GM19023 (cell line): ENCODE data around the gene WEE1.
"Not testable (repeated sequence)": the region's sequence is repeated elsewhere in the genome, so short reads cannot be mapped to it uniquely, and the experiment has no call there.

Source experiments
- ATAC-seq: cut with Tn5 transposase; IDR thresholded peaks from one replicate; pipeline ENCODE4 v1.9.1; 2021; ENCODE audit warnings: mild to moderate bottlenecking, moderate library complexity; ENCODE audit not compliant: unreplicated experiment

WEE1 gene

DNA sequence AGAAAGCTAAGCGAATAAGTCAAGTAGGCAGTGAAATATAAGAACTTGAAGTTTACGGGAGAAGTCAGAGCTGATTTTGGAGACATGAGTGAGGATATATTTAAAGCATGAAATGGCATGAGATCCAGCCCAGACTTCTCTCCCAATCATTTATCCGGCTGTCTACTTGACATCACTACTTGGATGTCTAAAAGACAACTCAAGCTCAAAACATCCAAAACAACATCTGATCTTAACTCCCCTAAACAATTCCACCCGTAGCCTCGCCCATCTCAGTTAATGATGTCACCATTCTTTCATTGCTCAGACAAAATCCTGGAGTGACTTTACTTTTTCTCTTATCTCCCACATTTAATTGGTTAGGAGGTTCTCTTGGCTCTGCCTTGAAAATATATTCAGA, 44.5 kb downstream of the WEE1 start:
- no peak for ATAC-seq

GRCh38 chr11:9619004-9619403, 45.5 kb downstream of the WEE1 start:
- no peak for ATAC-seq

- ATAC-seq = no peak
These were observed 46.5 kb downstream of the WEE1 start for GRCh38 chr11:9619971-9620370.

DNA sequence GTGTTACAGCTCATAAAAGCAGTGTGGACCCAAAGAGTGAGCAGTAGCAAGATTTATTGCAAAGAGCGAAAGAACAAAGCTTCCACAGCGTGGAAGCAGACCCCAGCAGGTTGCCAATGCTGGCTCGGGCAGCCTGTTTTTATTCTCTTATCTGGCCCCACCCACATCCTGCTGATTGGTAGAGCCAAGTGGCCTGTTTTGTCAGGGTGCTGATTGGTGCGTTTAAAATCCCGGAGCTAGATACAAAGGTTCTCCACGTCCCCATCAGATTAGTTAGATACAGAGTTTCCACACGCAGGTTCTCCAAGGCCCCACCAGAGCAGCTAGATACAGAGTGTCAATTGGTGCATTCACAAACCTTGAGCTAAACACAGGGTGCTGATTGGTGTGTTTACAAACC, 48.9 kb downstream of the WEE1 start:
- not testable (repeated sequence) for ATAC-seq

DNA sequence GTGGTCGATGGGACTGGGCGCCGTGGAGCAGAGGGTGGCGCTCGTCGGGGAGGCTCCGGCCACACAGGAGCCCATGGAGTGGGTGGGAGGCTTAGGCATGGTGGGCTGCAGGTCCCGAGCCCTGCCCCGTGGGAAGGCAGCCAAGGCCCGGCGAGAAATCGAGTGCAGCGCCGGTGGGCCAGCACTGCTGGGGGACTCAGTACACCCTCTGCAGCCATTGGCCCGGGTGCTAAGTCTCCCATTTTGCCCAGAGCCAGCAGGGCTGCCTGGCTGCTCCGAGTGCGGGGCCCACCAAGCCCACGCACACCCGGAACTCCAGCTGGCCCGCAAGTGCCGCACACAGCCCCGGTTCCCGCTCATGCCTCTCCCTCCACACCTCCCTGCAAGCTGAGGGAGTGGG, 49.6 kb downstream of the WEE1 start:
- ATAC-seq = not testable (repeated sequence)

GRCh38 chr11:9624448-9624847, 51.0 kb downstream of the WEE1 start:
- ATAC-seq = no peak

- no peak for ATAC-seq
These were observed 51.7 kb downstream of the WEE1 start for GRCh38 chr11:9625162-9625561.

- ATAC-seq = no peak
These were observed 52.3 kb downstream of the WEE1 start for GRCh38 chr11:9625728-9626127.

- ATAC-seq = no peak
These were observed 53.3 kb downstream of the WEE1 start for GRCh38 chr11:9626496-9627394.

- ATAC-seq = no peak
These were observed 55.6 kb downstream of the WEE1 start for GRCh38 chr11:9629064-9629463.

- no peak for ATAC-seq
These were observed 60.2 kb downstream of the WEE1 start for GRCh38 chr11:9633679-9634078.

DNA sequence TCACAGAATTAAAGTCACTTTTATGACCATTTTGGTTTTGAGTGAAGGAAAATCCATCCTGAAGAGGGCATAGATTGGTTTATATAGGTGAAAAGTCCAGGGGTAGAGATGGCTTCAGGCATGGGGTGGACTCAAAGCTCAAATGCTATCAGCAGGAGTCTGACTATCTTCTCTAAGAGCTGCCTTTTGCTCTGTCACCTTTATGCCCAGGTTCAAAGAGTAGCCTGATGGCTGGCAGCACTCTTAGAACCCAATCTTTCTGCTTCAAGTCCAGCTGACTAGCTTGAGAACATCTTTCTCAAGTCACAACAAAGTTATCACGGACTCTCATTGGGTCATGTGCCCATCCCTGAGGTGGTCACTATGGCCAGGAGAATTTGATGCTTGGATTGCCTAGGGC, 63.2 kb downstream of the WEE1 start:
- ATAC-seq = no peak

DNA sequence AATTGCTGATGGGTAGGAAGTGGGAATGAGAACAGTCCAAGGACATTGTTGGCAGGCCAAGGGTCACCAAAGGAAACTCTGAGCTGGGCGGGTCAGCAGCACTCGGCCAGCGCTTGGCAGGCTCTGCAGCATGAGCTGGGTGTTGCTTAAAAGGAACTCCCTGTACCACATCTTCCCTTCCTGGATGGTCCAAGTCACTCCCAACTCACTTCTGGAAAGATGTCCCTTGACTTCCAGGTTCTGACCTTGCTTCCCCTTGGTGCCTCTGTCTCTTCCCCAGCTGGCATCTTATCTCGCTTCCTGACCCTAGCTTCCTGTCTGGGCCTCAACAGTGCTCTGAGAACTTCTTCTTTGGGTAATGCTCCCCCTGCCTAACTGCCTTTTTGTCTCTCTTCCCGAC, 65.6 kb downstream of the WEE1 start:
- ATAC-seq = no peak
